Hepatocyte (in vitro differentiated cells): ENCODE results near the gene E2F3. TPM values are rescaled to one million over a fixed set of nuclear protein-coding genes. Genes with fewer than 3 reads are reported as not detected.

Source experiments
- DNase-seq: peaks from one replicate; pipeline ENCODE4 v3.0.0-alpha.2; 2016; ENCODE audit warnings: low spot score
- H2AFZ ChIP-seq: fragments of 200-600 bp; sonication (generic); 2 replicates; pipeline ENCODE4 v1.6.0; 2016; ENCODE audit warnings: antibody characterized with exemption, mild to moderate bottlenecking
- H3K27ac ChIP-seq: fragments of 200-600 bp; sonication (generic); 2 replicates; pipeline ENCODE4 v1.5.1; 2016; ENCODE audit warnings: mild to moderate bottlenecking
- H3K27me3 ChIP-seq: fragments of 200-600 bp; sonication (generic); 2 replicates; pipeline ENCODE4 v1.6.1; 2016
- H3K36me3 ChIP-seq: fragments of 200-600 bp; sonication (generic); replicated peaks from 2 replicates; pipeline ENCODE4 v1.5.1; 2016; ENCODE audit warnings: low read depth; ENCODE audit not compliant: insufficient read depth
- H3K4me1 ChIP-seq: fragments of 200-600 bp; sonication (generic); 2 replicates; pipeline ENCODE4 v1.5.1; 2016; ENCODE audit warnings: mild to moderate bottlenecking, moderate library complexity; ENCODE audit not compliant: insufficient read depth
- H3K4me2 ChIP-seq: fragments of 200-600 bp; sonication (generic); 2 replicates; pipeline ENCODE4 v1.6.0; 2016
- H3K4me3 ChIP-seq: fragments of 200-600 bp; sonication (generic); 2 replicates; pipeline ENCODE4 v1.5.1; 2016; ENCODE audit warnings: mild to moderate bottlenecking
- H3K79me2 ChIP-seq: fragments of 200-600 bp; sonication (generic); 2 replicates; pipeline ENCODE4 v1.6.0; 2017; ENCODE audit warnings: mild to moderate bottlenecking
- H3K9me2 ChIP-seq: fragments of 200-600 bp; sonication (generic); replicated peaks from 2 replicates; pipeline ENCODE4 v1.6.0; 2017; ENCODE audit warnings: mild to moderate bottlenecking; ENCODE audit not compliant: insufficient read depth
- H3K9me3 ChIP-seq: fragments of 200-600 bp; sonication (generic); 2 replicates; pipeline ENCODE4 v1.5.1; 2016; ENCODE audit warnings: low read depth, mild to moderate bottlenecking
- H4K20me1 ChIP-seq: fragments of 200-600 bp; sonication (generic); 2 replicates; pipeline ENCODE4 v1.6.0; 2016; ENCODE audit warnings: mild to moderate bottlenecking; ENCODE audit not compliant: insufficient read depth, poor library complexity, severe bottlenecking
- EZH2 ChIP-seq: fragments of 200-600 bp; sonication (generic); IDR thresholded peaks from 2 replicates; pipeline ENCODE4 v1.6.1; 2016; ENCODE audit warnings: antibody characterized with exemption, mild to moderate bottlenecking, borderline replicate concordance
- EZH2phosphoT487 ChIP-seq: fragments of 200-600 bp; sonication (generic); IDR thresholded peaks from one replicate; pipeline ENCODE4 v1.6.1; 2018; ENCODE audit warnings: antibody characterized with exemption, mild to moderate bottlenecking, low read depth, moderate library complexity; ENCODE audit not compliant: unreplicated experiment, severe bottlenecking
- WGBS: methylation state at CpG from one replicate; pipeline ENCODE4 v1.1.6; 2016; ENCODE audit warnings: low lambda C conversion rate; ENCODE audit errors: missing lambda C conversion rate; 5-methylcytosine and 5-hydroxymethylcytosine counted together
- polyA plus RNA-seq: library from polyadenylated mRNA; unstranded; fragments of >200 nt; fragmentation: Nextera tagmentation; extraction: Ambion mirVana; gene quantifications from 2 replicates; pipeline ENCODE4 v1.2.1, GENCODE V29; 2016
- small RNA-seq: library from RNA; depleted of rRNA; stranded (forward); fragments of <200 nt; gene quantifications from one replicate; pipeline ENCODE3, GENCODE V24; 2014
- total RNA-seq: library from RNA; depleted of rRNA; stranded (reverse); fragments of >200 nt; gene quantifications from 2 replicates; pipeline ENCODE4 v1.2.3, GENCODE V29; 2014
- TF ChIP-seq, protein P1 (sequence below): fragments of 200-600 bp; sonication (generic); IDR thresholded peaks from 2 replicates; pipeline ENCODE4 v1.5.1; 2016; ENCODE audit warnings: antibody characterized with exemption, mild to moderate bottlenecking; ENCODE audit not compliant: poor library complexity

Gene E2F3
- total and polyA plus RNA-seq, 2 experiments from 2014 or later, result 8.4 to 13.3 TPM

DNA sequence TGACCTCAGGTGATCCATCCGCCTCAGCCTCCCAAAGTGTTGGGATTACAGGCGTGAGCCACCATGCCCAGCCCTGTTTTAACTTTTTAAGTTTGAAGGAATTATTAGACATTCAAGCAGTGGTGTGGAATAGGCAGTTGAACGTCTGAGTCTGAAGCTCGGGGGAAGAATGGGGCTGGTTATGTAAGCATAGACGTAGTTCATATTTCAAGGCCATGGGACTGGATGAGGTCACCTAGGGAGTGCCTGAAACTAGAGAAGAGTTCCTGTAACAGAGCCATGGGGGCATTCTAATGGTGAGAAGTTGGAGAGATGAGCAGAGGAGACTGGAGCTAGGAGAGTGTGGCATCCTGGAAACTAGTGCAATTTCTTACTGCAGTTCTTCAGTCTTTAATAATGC, 139.0 kb downstream of the E2F3 start:
- 92% methylated on average over 5 of the region's 5 CpGs for WGBS

DNA sequence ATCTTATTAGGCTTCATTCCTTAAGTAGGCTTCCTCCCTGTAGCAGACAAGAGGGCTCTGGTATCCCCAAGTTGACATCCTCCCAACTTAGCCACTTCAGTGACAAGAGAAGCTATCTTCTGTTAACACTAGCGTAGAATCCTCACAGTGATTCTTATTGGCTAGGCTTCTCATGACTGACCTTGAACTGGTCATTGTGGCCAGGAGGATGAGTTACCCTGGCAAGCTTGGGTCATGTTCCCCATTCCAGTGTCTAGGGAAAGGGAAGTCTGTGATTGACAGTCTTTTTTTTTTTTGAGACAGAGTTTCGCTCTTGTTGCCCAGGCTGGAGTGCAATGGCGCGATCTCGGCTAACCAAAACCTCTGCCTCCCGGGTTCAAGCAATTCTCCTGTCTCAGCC, 139.7 kb downstream of the E2F3 start:
- no peaks in the 10 kb centered on the region for H3K9me2 ChIP-seq
- 90% methylated on average over 6 of the region's 6 CpGs for WGBS

More for the DNA sequence above, 139.0 kb downstream of the E2F3 start:
- Histone ChIP-seq H3K9me2 (no peaks in the 10 kb centered on the region), H2AFZ (no peak overlapping the region), H3K27ac (no peak overlapping the region), H3K36me3 (no peaks in the 10 kb centered on the region), H3K4me1 (no peaks in the 10 kb centered on the region), H3K79me2 (peaks cover 54% of the 10 kb centered on the region), H3K27me3 (no peaks in the 10 kb centered on the region), H4K20me1 (no peaks in the 10 kb centered on the region), H3K4me3 (no peak overlapping the region), H3K9me3 (no peaks in the 10 kb centered on the region), H3K4me2 (no peak overlapping the region)
- no peak for DNase-seq
- TF ChIP-seq EZH2, result no peak
- TF ChIP-seq, protein P1, sequence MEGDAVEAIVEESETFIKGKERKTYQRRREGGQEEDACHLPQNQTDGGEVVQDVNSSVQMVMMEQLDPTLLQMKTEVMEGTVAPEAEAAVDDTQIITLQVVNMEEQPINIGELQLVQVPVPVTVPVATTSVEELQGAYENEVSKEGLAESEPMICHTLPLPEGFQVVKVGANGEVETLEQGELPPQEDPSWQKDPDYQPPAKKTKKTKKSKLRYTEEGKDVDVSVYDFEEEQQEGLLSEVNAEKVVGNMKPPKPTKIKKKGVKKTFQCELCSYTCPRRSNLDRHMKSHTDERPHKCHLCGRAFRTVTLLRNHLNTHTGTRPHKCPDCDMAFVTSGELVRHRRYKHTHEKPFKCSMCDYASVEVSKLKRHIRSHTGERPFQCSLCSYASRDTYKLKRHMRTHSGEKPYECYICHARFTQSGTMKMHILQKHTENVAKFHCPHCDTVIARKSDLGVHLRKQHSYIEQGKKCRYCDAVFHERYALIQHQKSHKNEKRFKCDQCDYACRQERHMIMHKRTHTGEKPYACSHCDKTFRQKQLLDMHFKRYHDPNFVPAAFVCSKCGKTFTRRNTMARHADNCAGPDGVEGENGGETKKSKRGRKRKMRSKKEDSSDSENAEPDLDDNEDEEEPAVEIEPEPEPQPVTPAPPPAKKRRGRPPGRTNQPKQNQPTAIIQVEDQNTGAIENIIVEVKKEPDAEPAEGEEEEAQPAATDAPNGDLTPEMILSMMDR, result no peak
- no peak for TF ChIP-seq EZH2phosphoT487

DNA sequence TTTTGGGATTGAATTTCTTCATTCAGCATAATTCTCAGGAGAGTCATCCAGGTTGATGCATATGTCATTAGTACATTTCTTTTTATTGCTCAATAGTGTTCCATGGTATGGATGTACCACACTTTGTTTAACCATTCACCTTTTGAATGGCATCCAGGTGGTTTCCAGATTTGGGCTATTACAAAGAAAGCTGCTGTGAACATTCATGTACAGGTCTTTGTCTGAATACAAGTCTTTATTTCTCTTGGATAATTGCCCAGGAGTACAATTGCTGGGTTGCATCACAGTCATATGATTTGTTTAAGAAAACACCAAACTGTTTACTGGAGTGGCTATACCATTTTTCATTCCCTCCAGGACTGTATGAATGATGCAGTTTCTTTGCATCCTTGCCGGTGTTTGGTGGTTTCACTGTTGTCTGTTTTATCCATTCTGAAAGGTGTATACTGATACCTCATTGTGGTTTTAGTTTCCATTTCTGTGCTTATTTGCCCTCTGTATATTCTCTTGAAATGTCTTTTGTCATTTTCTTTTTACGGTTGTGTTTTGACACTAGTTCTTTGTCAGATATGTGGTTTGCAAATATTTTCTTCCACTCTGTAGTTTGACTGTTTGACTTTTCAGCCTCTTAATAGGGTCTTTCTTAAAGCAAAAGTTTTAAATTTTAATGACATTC, 141.4 kb downstream of the E2F3 start:
- H3K27me3 ChIP-seq, result no peaks in the 10 kb centered on the region
- H3K9me3 ChIP-seq, result no peaks in the 10 kb centered on the region
- no peak overlapping the region for H2AFZ ChIP-seq
- H3K27ac ChIP-seq, result no peak overlapping the region
- H3K9me2 ChIP-seq, result no peaks in the 10 kb centered on the region
- 97% methylated on average over 2 of the region's 2 CpGs for WGBS
- H3K36me3 ChIP-seq, result no peaks in the 10 kb centered on the region
- DNase-seq, result no peak
- peaks cover 34% of the 10 kb centered on the region for H3K79me2 ChIP-seq
- TF ChIP-seq EZH2, result no peak
- TF ChIP-seq, protein P1, result no peak
- TF ChIP-seq EZH2phosphoT487, result no peak
- no peak overlapping the region for H3K4me2 ChIP-seq
- no peaks in the 10 kb centered on the region for H4K20me1 ChIP-seq
- no peak overlapping the region for H3K4me3 ChIP-seq
- H3K4me1 ChIP-seq, result no peaks in the 10 kb centered on the region

More for the DNA sequence above, 139.7 kb downstream of the E2F3 start:
- no peak overlapping the region for H3K27ac ChIP-seq
- DNase-seq, result no peak
- H3K4me3 ChIP-seq, result no peak overlapping the region
- no peak overlapping the region for H2AFZ ChIP-seq
- no peaks in the 10 kb centered on the region for H3K4me1 ChIP-seq
- H3K27me3 ChIP-seq, result no peaks in the 10 kb centered on the region
- H3K9me3 ChIP-seq, result no peaks in the 10 kb centered on the region
- H3K4me2 ChIP-seq, result no peak overlapping the region
- H3K36me3 ChIP-seq, result no peaks in the 10 kb centered on the region
- H4K20me1 ChIP-seq, result no peaks in the 10 kb centered on the region
- H3K79me2 ChIP-seq, result peaks cover 47% of the 10 kb centered on the region
- TF ChIP-seq, protein P1, result no peak
- TF ChIP-seq EZH2, result no peak
- no peak for TF ChIP-seq EZH2phosphoT487

Small RNA genes within 50 kb of the gene (small RNA-seq; reads per million reads assigned to genes)
- gene RF00019 (not detected), gene RNU6-141P (not detected)

Other genes with a start within 250 kb of the E2F3 start
- gene MBOAT1, start 189.4 kb upstream of the E2F3 start, total RNA-seq, result 7.1 and 10.4 TPM in 2 replicates
- gene MBOAT1, start 189.4 kb upstream of the E2F3 start, polyA plus RNA-seq, result 0.74 and 3.8 TPM in 2 replicates
- gene CDKAL1, start 132.6 kb downstream of the E2F3 start, total RNA-seq, result 17.9 and 19.5 TPM in 2 replicates
- 13.5 and 14.4 TPM in 2 replicates for gene CDKAL1, start 132.6 kb downstream of the E2F3 start, polyA plus RNA-seq